Lung microvascular endothelial cell (primary cell): Measurements from ENCODE around the gene PTPRO. TPM values are rescaled to one million over a fixed set of nuclear protein-coding genes. Genes with fewer than 3 reads are reported as not detected.

ENCODE experiments used
- DNase-seq, 2 donors: peaks; one replicate each; pipeline versions ENCODE4 v3.0.0 to v3.0.0-alpha.2; 2010; ENCODE audit warnings: low read depth in 2 of 2
- total RNA-seq: library from RNA; depleted of rRNA; stranded (reverse); fragments of >200 nt; gene quantifications from 2 replicates; pipeline ENCODE4 v1.2.1, GENCODE V29; 2014

The PTPRO gene
- total RNA-seq, 1 donor from 2014 or later = not detected

- no peak for DNase-seq
Observed at GRCh38 chr12:15556411-15557102, 234.2 kb downstream of the PTPRO start.

- DNase-seq = no peak
Observed at GRCh38 chr12:15558915-15559528, 236.7 kb downstream of the PTPRO start.

GRCh38 chr12:15561396-15561795, 239.1 kb downstream of the PTPRO start:
- no peak for DNase-seq

- DNase-seq = no peak
Observed at GRCh38 chr12:15562263-15562662, 240.0 kb downstream of the PTPRO start.

- peak; percentile 34 to 79 for DNase-seq
Observed at GRCh38 chr12:15563663-15564062, 241.4 kb downstream of the PTPRO start.

GRCh38 chr12:15574353-15574752, 252.0 kb downstream of the PTPRO start:
- DNase-seq = no peak

GRCh38 chr12:15575671-15576541, 253.6 kb downstream of the PTPRO start:
- DNase-seq = no peak

- no peak for DNase-seq
Observed at GRCh38 chr12:15580431-15580830, 258.1 kb downstream of the PTPRO start.

- DNase-seq = no peak
Observed at GRCh38 chr12:15581006-15581405, 258.7 kb downstream of the PTPRO start.

- no peak for DNase-seq
Observed at GRCh38 chr12:15583804-15584203, 261.5 kb downstream of the PTPRO start.

GRCh38 chr12:15584366-15585041, 262.2 kb downstream of the PTPRO start:
- DNase-seq = peak; percentile 84 to 86

- DNase-seq = no peak
Observed at GRCh38 chr12:15589328-15590032, 267.2 kb downstream of the PTPRO start.

- DNase-seq = peak; percentile 71 to 76
Observed at GRCh38 chr12:15590180-15590826, 268.0 kb downstream of the PTPRO start.

GRCh38 chr12:15591811-15592210, 269.5 kb downstream of the PTPRO start:
- no peak for DNase-seq

GRCh38 chr12:15592934-15593333, 270.6 kb downstream of the PTPRO start:
- peak; percentile 57 to 72 for DNase-seq

- peak in 1 of 2 donors; percentile 52 for DNase-seq
Observed at GRCh38 chr12:15596174-15596573, 273.9 kb downstream of the PTPRO start.

- DNase-seq = no peak
Observed at GRCh38 chr12:15597125-15597830, 275.0 kb downstream of the PTPRO start.

GRCh38 chr12:15599266-15600037, 277.1 kb downstream of the PTPRO start:
- peak; percentile 64 to 93 for DNase-seq
